H4 (cell line): ENCODE data around the gene MYO7A. TPM values are rescaled to one million over a fixed set of nuclear protein-coding genes. Genes with fewer than 3 reads are reported as not detected.

ENCODE experiments used
- DNase-seq: peaks from one replicate; pipeline ENCODE4 v3.0.0-alpha.2; 2015; ENCODE audit warnings: low spot score
- total RNA-seq: library from RNA; depleted of rRNA; stranded (reverse); fragments of >200 nt; shearing (Covaris generic); gene quantifications from 2 replicates; pipeline ENCODE4 v1.2.3, GENCODE V29; 2014

MYO7A gene
- total RNA-seq, 1 experiment from 2014 or later = 0.35 TPM

- no peak for DNase-seq
These were observed 85.8 kb downstream of the MYO7A start for GRCh38 chr11:77213589-77214428.

- no peak for DNase-seq
These were observed 86.5 kb downstream of the MYO7A start for GRCh38 chr11:77214557-77214956.

GRCh38 chr11:77215106-77215505 is 87.1 kb downstream of the MYO7A start:
- DNase-seq = no peak

GRCh38 chr11:77217156-77217555 is 89.1 kb downstream of the MYO7A start:
- no peak for DNase-seq

GRCh38 chr11:77223797-77224196 is 95.8 kb downstream of the MYO7A start:
- no peak for DNase-seq

GRCh38 chr11:77230878-77231605 is 103.0 kb downstream of the MYO7A start:
- no peak for DNase-seq

GRCh38 chr11:77231800-77232199 is 103.8 kb downstream of the MYO7A start:
- no peak for DNase-seq

- no peak for DNase-seq
These were observed 104.2 kb downstream of the MYO7A start for GRCh38 chr11:77232242-77232641.

- no peak for DNase-seq
These were observed 105.0 kb downstream of the MYO7A start for GRCh38 chr11:77233011-77233410.

GRCh38 chr11:77236901-77237300 is 108.9 kb downstream of the MYO7A start:
- no peak for DNase-seq

GRCh38 chr11:77244277-77245027 is 116.4 kb downstream of the MYO7A start:
- peak; percentile 19 for DNase-seq

- DNase-seq = no peak
These were observed 121.4 kb downstream of the MYO7A start for GRCh38 chr11:77249427-77249826.

GRCh38 chr11:77250881-77251640 is 123.0 kb downstream of the MYO7A start:
- DNase-seq = peak; percentile 14

- no peak for DNase-seq
These were observed 124.7 kb downstream of the MYO7A start for GRCh38 chr11:77252555-77253270.

GRCh38 chr11:77253690-77254089 is 125.6 kb downstream of the MYO7A start:
- DNase-seq = no peak

GRCh38 chr11:77259641-77260040 is 131.6 kb downstream of the MYO7A start:
- no peak for DNase-seq

GRCh38 chr11:77262803-77263202 is 134.8 kb downstream of the MYO7A start:
- no peak for DNase-seq
